IMR-90 (cell line): ENCODE measurements around the gene TRAPPC5. TPM values are rescaled to one million over a fixed set of nuclear protein-coding genes. Genes with fewer than 3 reads are reported as not detected.

Source experiments
- ATAC-seq: fragments of 200-7000 bp; cut with Tn5 transposase; 2 replicates; pipeline ENCODE4 v1.9.1; 2020; ENCODE audit warnings: low read depth, mild to moderate bottlenecking, moderate library complexity
- BruUV-seq: library from RNA; stranded (reverse); fragments of 400-500 nt; replicated peaks from 2 replicates; lab custom pipeline; 2021; lab: Mats Ljungman, UMichigan
- CTCF ChIA-PET: fragments of 300-600 bp; formaldehyde crosslinking; extraction: SDS; loops from one replicate; lab custom pipeline; 2021; ENCODE audit warnings: antibody characterized with exemption; lab: Yijun Ruan, JAX
- POLR2A ChIA-PET: fragments of 300-600 bp; sonication (Branson Sonifier 250); formaldehyde crosslinking; loops from one replicate; lab custom pipeline; 2022; ENCODE audit warnings: antibody characterized with exemption; ENCODE audit not compliant: unreplicated experiment; lab: Charles Lee
- DNase-seq: peaks from one replicate; pipeline ENCODE4 v3.0.0; 2013
- H2AFZ ChIP-seq: replicated peaks from 2 replicates; pipeline ENCODE3; 2013; ENCODE audit warnings: low read length, mild to moderate bottlenecking; ENCODE audit not compliant: poor library complexity
- H2AK5ac ChIP-seq: 2 replicates; pipeline ENCODE4 v1.6.1; 2013; ENCODE audit warnings: low read depth, low read length, inconsistent platforms
- H2AK9ac ChIP-seq: replicated peaks from 2 replicates; pipeline ENCODE3; 2013; ENCODE audit warnings: mild to moderate bottlenecking, low read depth, low read length, moderate library complexity; ENCODE audit not compliant: poor library complexity
- H2BK120ac ChIP-seq: 2 replicates; pipeline ENCODE4 v1.6.1; 2013; ENCODE audit warnings: low read depth, low read length, inconsistent platforms
- H2BK15ac ChIP-seq: 3 replicates; pipeline ENCODE4 v1.6.1; 2013; ENCODE audit warnings: low read depth, low read length, inconsistent platforms
- H2BK20ac ChIP-seq: 2 replicates; pipeline ENCODE4 v1.6.1; 2013; ENCODE audit warnings: low read depth, mild to moderate bottlenecking, inconsistent platforms, low read length, moderate library complexity
- H2BK5ac ChIP-seq: 2 replicates; pipeline ENCODE4 v1.6.1; 2013; ENCODE audit warnings: mild to moderate bottlenecking, low read depth, low read length, inconsistent platforms; ENCODE audit not compliant: poor library complexity, severe bottlenecking
- H3K14ac ChIP-seq: replicated peaks from 2 replicates; pipeline ENCODE4 v1.6.1; 2013; ENCODE audit warnings: low read depth, low read length, inconsistent platforms
- H3K18ac ChIP-seq: 2 replicates; pipeline ENCODE4 v1.6.1; 2013; ENCODE audit warnings: low read depth, low read length, control low read depth
- H3K23ac ChIP-seq: 2 replicates; pipeline ENCODE4 v1.6.1; 2013; ENCODE audit warnings: low read depth, low read length, inconsistent platforms
- H3K27ac ChIP-seq: 2 replicates; pipeline ENCODE4 v1.5.1; 2013; ENCODE audit warnings: mild to moderate bottlenecking, control low read depth, low read length; ENCODE audit not compliant: insufficient read depth
- H3K27me3 ChIP-seq: 2 replicates; pipeline ENCODE4 v1.6.1; 2013; ENCODE audit warnings: low read length; ENCODE audit not compliant: control insufficient read depth, insufficient read depth
- H3K36me3 ChIP-seq: 2 replicates; pipeline ENCODE4 v1.6.1; 2013; ENCODE audit warnings: low read length, mixed read lengths; ENCODE audit not compliant: control insufficient read depth, insufficient read depth
- H3K4ac ChIP-seq: 2 replicates; pipeline ENCODE4 v1.6.1; 2013; ENCODE audit warnings: low read depth, low read length, inconsistent platforms
- H3K4me1 ChIP-seq: 2 replicates; pipeline ENCODE4 v1.6.1; 2013; ENCODE audit warnings: low read length, mixed read lengths; ENCODE audit not compliant: control insufficient read depth, insufficient read depth
- H3K4me2 ChIP-seq: 2 replicates; pipeline ENCODE4 v1.6.1; 2013; ENCODE audit warnings: low read depth, mild to moderate bottlenecking, control low read depth, low read length, moderate library complexity
- H3K4me3 ChIP-seq: 2 replicates; pipeline ENCODE4 v1.5.1; 2013; ENCODE audit warnings: low read depth, mild to moderate bottlenecking, control low read depth, low read length, moderate library complexity; ENCODE audit not compliant: insufficient read depth
- H3K56ac ChIP-seq: 2 replicates; pipeline ENCODE4 v1.6.1; 2013; ENCODE audit warnings: low read length, inconsistent platforms; ENCODE audit not compliant: insufficient read depth; ENCODE audit errors: extremely low read depth
- H3K79me1 ChIP-seq, 2 experiments: 2 replicates each; pipeline ENCODE4 v1.6.1; 2013; ENCODE audit warnings: low read length in 2 of 2, inconsistent platforms in 1 of 2, low read depth in 1 of 2
- H3K9ac ChIP-seq: 2 replicates; pipeline ENCODE4 v1.6.1; 2013; ENCODE audit warnings: low read depth, low read length, control low read depth
- H3K9me1 ChIP-seq: 2 replicates; pipeline ENCODE4 v1.6.1; 2013; ENCODE audit warnings: low read length, inconsistent platforms; ENCODE audit not compliant: insufficient read depth
- H3K9me3 ChIP-seq: 2 replicates; pipeline ENCODE4 v1.6.1; 2013; ENCODE audit warnings: low read length; ENCODE audit not compliant: control insufficient read depth, insufficient read depth
- H4K20me1 ChIP-seq: 2 replicates; pipeline ENCODE4 v1.6.1; 2013; ENCODE audit warnings: low read length, inconsistent platforms; ENCODE audit not compliant: insufficient read depth
- H4K5ac ChIP-seq: 2 replicates; pipeline ENCODE4 v1.6.1; 2013; ENCODE audit warnings: mild to moderate bottlenecking, low read depth, low read length, control low read depth
- H4K8ac ChIP-seq, 2 experiments: 2 replicates each; pipeline ENCODE4 v1.6.1; 2013; ENCODE audit warnings: low read depth in 2 of 2, low read length in 2 of 2, control low read depth in 1 of 2, inconsistent platforms in 1 of 2
- H4K91ac ChIP-seq: 2 replicates; pipeline ENCODE4 v1.6.1; 2013; ENCODE audit warnings: low read depth, low read length, inconsistent platforms; ENCODE audit not compliant: insufficient read depth
- BHLHE40 ChIP-seq: fragments of 150-350 bp; IDR thresholded peaks from 2 replicates; pipeline ENCODE4 v1.6.1; 2016; ENCODE audit warnings: mild to moderate bottlenecking, low read depth, low read length
- CEBPB ChIP-seq: IDR thresholded peaks from 2 replicates; pipeline ENCODE4 v1.6.1; 2012; ENCODE audit warnings: low read depth, low read length, improper control_type of control experiment
- CHD1 ChIP-seq: IDR thresholded peaks from 2 replicates; pipeline ENCODE4 v1.6.1; 2012; ENCODE audit warnings: low read depth, low read length, improper control_type of control experiment
- CTCF ChIP-seq: conservative IDR thresholded peaks from 2 replicates; pipeline ENCODE4 v1.5.1; 2012; ENCODE audit warnings: mild to moderate bottlenecking, low read depth, low read length, improper control_type of control experiment
- MAFK ChIP-seq: IDR thresholded peaks from 2 replicates; pipeline ENCODE4 v1.6.1; 2012; ENCODE audit warnings: low read depth, low read length, improper control_type of control experiment
- MXI1 ChIP-seq: IDR thresholded peaks from 2 replicates; pipeline ENCODE4 v1.6.1; 2012; ENCODE audit warnings: low read depth, mild to moderate bottlenecking, low read length, moderate library complexity, borderline replicate concordance
- NFE2L2 ChIP-seq: fragments of 150-350 bp; IDR thresholded peaks from 2 replicates; pipeline ENCODE4 v1.6.1; 2016; ENCODE audit warnings: low read depth, mild to moderate bottlenecking, low read length
- POLR2A ChIP-seq: IDR thresholded peaks from 2 replicates; pipeline ENCODE4 v1.6.1; 2012; ENCODE audit warnings: mild to moderate bottlenecking, low read depth, low read length
- RAD21 ChIP-seq: IDR thresholded peaks from 2 replicates; pipeline ENCODE4 v1.6.1; 2012; ENCODE audit warnings: low read length, improper control_type of control experiment
- RCOR1 ChIP-seq: IDR thresholded peaks from 2 replicates; pipeline ENCODE4 v1.6.1; 2012; ENCODE audit warnings: mild to moderate bottlenecking, low read length, improper control_type of control experiment; ENCODE audit not compliant: insufficient replicate concordance
- RFX5 ChIP-seq: IDR thresholded peaks from 2 replicates; pipeline ENCODE4 v1.8.0; 2012; ENCODE audit warnings: low read depth, mild to moderate bottlenecking, low read length, moderate library complexity
- SMC3 ChIP-seq: fragments of 150-350 bp; IDR thresholded peaks from 2 replicates; pipeline ENCODE4 v1.6.1; 2016; ENCODE audit warnings: low read depth, mild to moderate bottlenecking, antibody characterized with exemption, low read length, moderate library complexity
- WGBS, 2 experiments: methylation state at CpG; one replicate each; pipeline versions ENCODE4 v1.1.5 to v1.1.7; 2013; ENCODE audit warnings: missing lambda C conversion rate in 2 of 2; ENCODE audit not compliant: insufficient read length in 1 of 2; ENCODE audit errors: extremely low coverage in 2 of 2; 5-methylcytosine and 5-hydroxymethylcytosine counted together
- dilution Hi-C: fragments of 300-500 bp; cut with HindIII; formaldehyde crosslinking; loops from one replicate; pipeline ENCODE4 v1.14.3; 2018; ENCODE audit warnings: low sequenced_read_pairs; ENCODE audit not compliant: unreplicated experiment
- in situ Hi-C: fragments of 300-500 bp; cut with MboI; formaldehyde crosslinking; loops from 3 replicates; pipeline ENCODE4 v1.14.3; 2019; ENCODE audit warnings: low sequenced_read_pairs, inconsistent platforms, mixed read lengths
- intact Hi-C: fragments of 100-400 bp; cut with micrococcal nuclease; formaldehyde crosslinking; loops from 2 replicates; pipeline ENCODE4 v1.10.0; 2022
- polyA plus RNA-seq, 3 experiments: library from polyadenylated mRNA; depleted of rRNA; stranded (reverse); fragments of >200 nt; gene quantifications; 2 replicates each; pipeline ENCODE4 v1.2.3, GENCODE V29; 2012; ENCODE audit warnings: low replicate concordance in 1 of 3
- total RNA-seq: library from RNA; depleted of rRNA; stranded (reverse); fragments of >200 nt; gene quantifications from 2 replicates; pipeline ENCODE4 v1.2.3, GENCODE V29; 2012
- TF ChIP-seq, protein P1 (sequence below): fragments of 150-350 bp; IDR thresholded peaks from 2 replicates; pipeline ENCODE4 v1.6.1; 2017; ENCODE audit warnings: mild to moderate bottlenecking, antibody characterized with exemption, low read length, low read depth
- TF ChIP-seq, protein P2 (sequence below): fragments of 150-350 bp; IDR thresholded peaks from 2 replicates; pipeline ENCODE4 v1.6.1; 2016; ENCODE audit warnings: low read depth, mild to moderate bottlenecking, low read length, moderate library complexity, borderline replicate concordance

Gene TRAPPC5
- total and polyA plus RNA-seq, 2 of the 4 experiments (the other 2 are of a cell fraction): 54.7 to 109 TPM

DNA sequence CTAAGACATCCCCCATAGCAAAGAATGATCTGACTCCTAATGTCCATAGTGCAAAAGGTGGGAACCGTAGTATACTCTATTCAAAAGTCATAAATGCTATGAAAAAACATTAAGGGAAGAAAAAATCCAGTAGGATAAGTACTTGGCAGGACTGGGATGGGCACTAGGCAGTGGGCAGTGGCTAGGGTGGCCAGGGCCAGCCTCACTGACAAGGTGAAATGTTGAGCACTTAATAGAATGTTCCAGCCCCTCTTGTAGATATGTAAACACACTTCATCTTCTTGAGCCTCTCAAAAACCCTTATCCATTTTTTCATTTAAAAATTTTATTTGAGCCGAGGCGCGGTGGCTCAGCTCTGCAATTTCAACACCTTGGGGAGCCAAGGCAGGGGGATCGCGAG is 52.7 kb downstream of the TRAPPC5 start:
- H3K23ac ChIP-seq: no peak overlapping the region
- no peak overlapping the region for H3K18ac ChIP-seq
- ATAC-seq: no peak
- H4K91ac ChIP-seq: no peak overlapping the region
- no peaks in the 10 kb centered on the region for H3K9me3 ChIP-seq
- peaks cover 46% of the 10 kb centered on the region for H3K27me3 ChIP-seq
- no peaks in the 10 kb centered on the region for H4K20me1 ChIP-seq
- H3K79me1 ChIP-seq: no peaks in the 10 kb centered on the region
- no peak overlapping the region for H2BK5ac ChIP-seq
- dilution Hi-C loops: no loop called here
- no peak overlapping the region for H3K14ac ChIP-seq
- WGBS, 2 experiments: no CpG with 5 or more reads among the region's 6 CpGs
- CTCF ChIA-PET: no interaction called here
- H3K56ac ChIP-seq: no peak overlapping the region
- H2AK5ac ChIP-seq: no peak overlapping the region
- H3K9me1 ChIP-seq: no peaks in the 10 kb centered on the region
- POLR2A ChIA-PET: no interaction called here
- H3K36me3 ChIP-seq: no peaks in the 10 kb centered on the region
- no peak overlapping the region for H3K4me2 ChIP-seq
- intact Hi-C loops: no loop called here
- BruUV-seq: no TSS peak
- H4K8ac ChIP-seq: no peak overlapping the region
- no peak overlapping the region for H3K9ac ChIP-seq
- H3K4ac ChIP-seq: no peak overlapping the region
- in situ Hi-C loops: no loop called here
- no peak overlapping the region for H3K4me3 ChIP-seq
- no peaks in the 10 kb centered on the region for H3K4me1 ChIP-seq
- H2BK15ac ChIP-seq: no peak overlapping the region
- H2AK9ac ChIP-seq: no peak overlapping the region
- H4K5ac ChIP-seq: no peak overlapping the region
- no peak for DNase-seq
- no peak overlapping the region for H2BK20ac ChIP-seq
- TF ChIP-seq RAD21: no peak
- no peak for TF ChIP-seq NFE2L2
- no peak for TF ChIP-seq RCOR1
- no peak for TF ChIP-seq CEBPB
- no peak for TF ChIP-seq CHD1
- no peak for TF ChIP-seq RFX5
- no peak for TF ChIP-seq POLR2A
- no peak for TF ChIP-seq CTCF
- no peak for TF ChIP-seq BHLHE40
- no peak for TF ChIP-seq MXI1
- TF ChIP-seq MAFK: no peak
- TF ChIP-seq, protein P1, sequence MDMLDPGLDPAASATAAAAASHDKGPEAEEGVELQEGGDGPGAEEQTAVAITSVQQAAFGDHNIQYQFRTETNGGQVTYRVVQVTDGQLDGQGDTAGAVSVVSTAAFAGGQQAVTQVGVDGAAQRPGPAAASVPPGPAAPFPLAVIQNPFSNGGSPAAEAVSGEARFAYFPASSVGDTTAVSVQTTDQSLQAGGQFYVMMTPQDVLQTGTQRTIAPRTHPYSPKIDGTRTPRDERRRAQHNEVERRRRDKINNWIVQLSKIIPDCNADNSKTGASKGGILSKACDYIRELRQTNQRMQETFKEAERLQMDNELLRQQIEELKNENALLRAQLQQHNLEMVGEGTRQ: no peak
- TF ChIP-seq SMC3: no peak
- TF ChIP-seq, protein P2, sequence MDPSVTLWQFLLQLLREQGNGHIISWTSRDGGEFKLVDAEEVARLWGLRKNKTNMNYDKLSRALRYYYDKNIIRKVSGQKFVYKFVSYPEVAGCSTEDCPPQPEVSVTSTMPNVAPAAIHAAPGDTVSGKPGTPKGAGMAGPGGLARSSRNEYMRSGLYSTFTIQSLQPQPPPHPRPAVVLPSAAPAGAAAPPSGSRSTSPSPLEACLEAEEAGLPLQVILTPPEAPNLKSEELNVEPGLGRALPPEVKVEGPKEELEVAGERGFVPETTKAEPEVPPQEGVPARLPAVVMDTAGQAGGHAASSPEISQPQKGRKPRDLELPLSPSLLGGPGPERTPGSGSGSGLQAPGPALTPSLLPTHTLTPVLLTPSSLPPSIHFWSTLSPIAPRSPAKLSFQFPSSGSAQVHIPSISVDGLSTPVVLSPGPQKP: no peak
- no peak overlapping the region for H2BK120ac ChIP-seq
- no peak overlapping the region for H2AFZ ChIP-seq
- no peak overlapping the region for H3K27ac ChIP-seq
